ENCODE measurements around the gene SCP2D1. TPM values are rescaled to one million over a fixed set of nuclear protein-coding genes. Genes with fewer than 3 reads are reported as not detected.

The SCP2D1 gene
- total and polyA plus RNA-seq, 9 of the 15 experiments (the other 6 are each of a cell fraction or from before 2014, with no cell fraction given) = not detected

GRCh38 chr20:18832546-18833200 lies 19.1 kb downstream of the SCP2D1 start (continued):
- TF ChIP-seq ELK3 (CRISPR knock-in tag; IDR thresholded peaks at IDR 0.05) = no peak
- no peak for TF ChIP-seq CREB3L1 (IDR thresholded peaks at IDR 0.05; ENCODE audit: borderline replicate concordance, low read depth)

- Histone ChIP-seq H2AFZ (ENCODE audit: low read depth, low read length) (no peak overlapping the region), H3K79me2 (ENCODE audit: control insufficient read depth, insufficient read depth, low read length) (no peaks in the 10 kb centered on the region), H3K9me1 (ENCODE audit: control insufficient read depth, insufficient read depth, low read length) (no peaks in the 10 kb centered on the region), H3K9me3 (replicated peaks; ENCODE audit: control insufficient read depth, insufficient read depth, low read depth, low read length) (no peaks in the 10 kb centered on the region), H3K9ac (ENCODE audit: insufficient read depth in 1 of 2, low read depth in 2 of 2, low read length in 2 of 2) (no peak overlapping the region), H3K27ac (ENCODE audit: extremely low read depth, low read depth, low read length) (no peak overlapping the region), H4K20me1 (replicated peaks; ENCODE audit: control insufficient read depth, insufficient read depth, low read length) (no peaks in the 10 kb centered on the region), H3K4me1 (replicated peaks in 1 of 2; ENCODE audit: control insufficient read depth in 2 of 2, insufficient read depth in 2 of 2, low read length in 2 of 2) (no peaks in the 10 kb centered on the region), H3K4me3 (no peak overlapping the region), H3K27me3 (ENCODE audit: control insufficient read depth in 2 of 2, insufficient read depth in 2 of 2, low read length in 2 of 2) (no peaks in the 10 kb centered on the region), H3K36me3 (ENCODE audit: control insufficient read depth, insufficient read depth, low read length) (no peaks in the 10 kb centered on the region), H3K4me2 (ENCODE audit: insufficient read depth, low read length) (no peak overlapping the region)
- TF ChIP-seq ATF7 (IDR thresholded peaks at IDR 0.05) (peak; percentile 91), PML (IDR thresholded peaks at IDR 0.05; ENCODE audit: low read length) (no peak), JUND (IDR thresholded peaks at IDR 0.05; ENCODE audit: borderline replicate concordance, low read depth, low read length) (peak; percentile 68; the same call in 1 of the 2 replicates), JUND (tag; IDR thresholded peaks at IDR 0.05; ENCODE audit: borderline replicate concordance, low read depth, low read length) (peak; percentile 79; the same call in 2 of the 3 replicates), CEBPG (CRISPR knock-in tag; IDR thresholded peaks at IDR 0.05) (no peak), CEBPG (tag; conservative IDR thresholded peaks at IDR 0.05 in 1 of 2, IDR thresholded peaks at IDR 0.05 in 1 of 2) (peak; percentile 47 to 57; a peak in 3 of 4 replicates), ATF3 (IDR thresholded peaks at IDR 0.05) (peak; percentile 83), ATF3 (CRISPR knock-in tag; conservative IDR thresholded peaks at IDR 0.05) (no peak)
- BruUV-seq (replicated peaks) = no TSS peak
- CTCF ChIA-PET (ENCODE audit: low intra/inter-chr PET ratio) = no interaction called here
- no peak for FAIRE-seq
- intact Hi-C loops (cut with micrococcal nuclease) (no loop called here), in situ Hi-C loops (cut with MboI) (no loop called here)
- POLR2A ChIA-PET = no interaction called here
- DNase-seq (ENCODE audit: extremely low read depth in 1 of 4, low spot score in 3 of 4) = no peak
- ATAC-seq = no peak
- 0% methylated on average over 3 of the region's 3 CpGs for WGBS (ENCODE audit: insufficient coverage, low coverage, missing lambda C conversion rate)
Measured at GRCh38 chr20:18835466-18836256, 22.1 kb downstream of the SCP2D1 start.

Measured in K562 (cell line).